Measurements from ENCODE around the gene MGA.

The MGA gene

GRCh38 chr15:41660235-41661077 is at the start of gene MGA:
Gene MGA, plus strand, starts transcription at chr15:41660405.
- Histone ChIP-seq H3K4me1 (ENCODE audit: control insufficient read depth, insufficient read depth, low read length) (no peaks in the 10 kb centered on the region), H3K27ac (ENCODE audit: low read length) (no peak within 1 kb of the TSS), H3K27me3 (ENCODE audit: control insufficient read depth, insufficient read depth, low read length) (no peaks in the 10 kb centered on the region; the same call in 1 of the 2 replicates), H3K36me3 (ENCODE audit: control insufficient read depth, insufficient read depth, low read length) (no peaks in the 10 kb centered on the region), H3K4me3 (ENCODE audit: low read length) (peak within 1 kb of the TSS; percentile 41; the same call in 1 of the 2 replicates), H3K9me3 (ENCODE audit: control insufficient read depth, insufficient read depth, low read length) (no peaks in the 10 kb centered on the region)
- no CpG with 5 or more reads among the region's 93 CpGs for WGBS (ENCODE audit: insufficient coverage, insufficient read length)
- peak; percentile 86 for DNase-seq (ENCODE audit: low read depth, low spot score)

- Histone ChIP-seq H3K4me1 (ENCODE audit: control insufficient read depth, insufficient read depth, low read length) (no peaks in the 10 kb centered on the region), H3K27ac (ENCODE audit: low read length) (no peak overlapping the region), H3K27me3 (ENCODE audit: control insufficient read depth, insufficient read depth, low read length) (no peaks in the 10 kb centered on the region), H3K9me3 (ENCODE audit: control insufficient read depth, insufficient read depth, low read length) (peaks cover 2% of the 10 kb centered on the region; the same call in 1 of the 2 replicates), H3K4me3 (ENCODE audit: low read length) (peak overlapping the region; percentile 40; the same call in 1 of the 2 replicates), H3K36me3 (ENCODE audit: control insufficient read depth, insufficient read depth, low read length) (no peaks in the 10 kb centered on the region)
- no peak for DNase-seq (ENCODE audit: low read depth, low spot score)
- WGBS (ENCODE audit: insufficient coverage, insufficient read length) = no CpG with 5 or more reads among the region's 18 CpGs
Observed at GRCh38 chr15:41620536-41621199, 39.5 kb upstream of the MGA start.

GRCh38 chr15:41621200-41622193 is 38.7 kb upstream of the MGA start:
- Histone ChIP-seq H3K4me3 (ENCODE audit: low read length) (peak overlapping the region; percentile 40; the same call in 1 of the 2 replicates), H3K36me3 (ENCODE audit: control insufficient read depth, insufficient read depth, low read length) (no peaks in the 10 kb centered on the region), H3K27ac (ENCODE audit: low read length) (no peak overlapping the region), H3K27me3 (ENCODE audit: control insufficient read depth, insufficient read depth, low read length) (no peaks in the 10 kb centered on the region), H3K4me1 (ENCODE audit: control insufficient read depth, insufficient read depth, low read length) (no peaks in the 10 kb centered on the region), H3K9me3 (ENCODE audit: control insufficient read depth, insufficient read depth, low read length) (peaks cover 2% of the 10 kb centered on the region; the same call in 1 of the 2 replicates)
- no peak for DNase-seq (ENCODE audit: low read depth, low spot score)
- WGBS (ENCODE audit: insufficient coverage, insufficient read length) = no CpG with 5 or more reads among the region's 104 CpGs

GRCh38 chr15:41622901-41623300 is 37.3 kb upstream of the MGA start:
- H3K9me3 ChIP-seq (ENCODE audit: control insufficient read depth, insufficient read depth, low read length) = no peaks in the 10 kb centered on the region
- DNase-seq (ENCODE audit: low read depth, low spot score) = no peak
- WGBS (ENCODE audit: insufficient coverage, insufficient read length) = no CpG with 5 or more reads among the region's 4 CpGs

GRCh38 chr15:41627203-41627602 is 33.0 kb upstream of the MGA start:
- no peak for DNase-seq (ENCODE audit: low read depth, low spot score)
- Histone ChIP-seq H3K4me1 (ENCODE audit: control insufficient read depth, insufficient read depth, low read length) (peaks cover 4% of the 10 kb centered on the region), H3K36me3 (ENCODE audit: control insufficient read depth, insufficient read depth, low read length) (no peaks in the 10 kb centered on the region), H3K27ac (ENCODE audit: low read length) (no peak overlapping the region), H3K9me3 (ENCODE audit: control insufficient read depth, insufficient read depth, low read length) (no peaks in the 10 kb centered on the region), H3K27me3 (ENCODE audit: control insufficient read depth, insufficient read depth, low read length) (no peaks in the 10 kb centered on the region), H3K4me3 (ENCODE audit: low read length) (no peak overlapping the region)
- WGBS (ENCODE audit: insufficient coverage, insufficient read length) = no CpG with 5 or more reads among the region's 1 CpG

More at GRCh38 chr15:41622901-41623300, 37.3 kb upstream of the MGA start:
- H3K27me3 ChIP-seq (ENCODE audit: control insufficient read depth, insufficient read depth, low read length) = no peaks in the 10 kb centered on the region
- H3K4me1 ChIP-seq (ENCODE audit: control insufficient read depth, insufficient read depth, low read length) = no peaks in the 10 kb centered on the region
- no peaks in the 10 kb centered on the region for H3K36me3 ChIP-seq (ENCODE audit: control insufficient read depth, insufficient read depth, low read length)
- no peak overlapping the region for H3K4me3 ChIP-seq (ENCODE audit: low read length)
- no peak overlapping the region for H3K27ac ChIP-seq (ENCODE audit: low read length)

GRCh38 chr15:41629463-41629862 is 30.7 kb upstream of the MGA start:
- no peak overlapping the region for H3K4me3 ChIP-seq (ENCODE audit: low read length)
- WGBS (ENCODE audit: insufficient coverage, insufficient read length) = no CpG with 5 or more reads among the region's 4 CpGs

GRCh38 chr15:41629883-41630282 is 30.3 kb upstream of the MGA start:
- no peaks in the 10 kb centered on the region for H3K9me3 ChIP-seq (ENCODE audit: control insufficient read depth, insufficient read depth, low read length)
- no peak for DNase-seq (ENCODE audit: low read depth, low spot score)
- no CpG with 5 or more reads among the region's 5 CpGs for WGBS (ENCODE audit: insufficient coverage, insufficient read length)

More at GRCh38 chr15:41629463-41629862, 30.7 kb upstream of the MGA start:
- no peaks in the 10 kb centered on the region for H3K9me3 ChIP-seq (ENCODE audit: control insufficient read depth, insufficient read depth, low read length)
- no peak for DNase-seq (ENCODE audit: low read depth, low spot score)
- no peak overlapping the region for H3K27ac ChIP-seq (ENCODE audit: low read length)
- H3K4me1 ChIP-seq (ENCODE audit: control insufficient read depth, insufficient read depth, low read length) = peaks cover 7% of the 10 kb centered on the region
- no peaks in the 10 kb centered on the region for H3K27me3 ChIP-seq (ENCODE audit: control insufficient read depth, insufficient read depth, low read length)
- no peaks in the 10 kb centered on the region for H3K36me3 ChIP-seq (ENCODE audit: control insufficient read depth, insufficient read depth, low read length)

GRCh38 chr15:41630616-41631217 is 29.5 kb upstream of the MGA start:
- Histone ChIP-seq H3K9me3 (ENCODE audit: control insufficient read depth, insufficient read depth, low read length) (no peaks in the 10 kb centered on the region), H3K4me3 (ENCODE audit: low read length) (no peak overlapping the region), H3K4me1 (ENCODE audit: control insufficient read depth, insufficient read depth, low read length) (peaks cover 7% of the 10 kb centered on the region), H3K27me3 (ENCODE audit: control insufficient read depth, insufficient read depth, low read length) (no peaks in the 10 kb centered on the region), H3K27ac (ENCODE audit: low read length) (no peak overlapping the region), H3K36me3 (ENCODE audit: control insufficient read depth, insufficient read depth, low read length) (no peaks in the 10 kb centered on the region)
- DNase-seq (ENCODE audit: low read depth, low spot score) = no peak
- WGBS (ENCODE audit: insufficient coverage, insufficient read length) = no CpG with 5 or more reads among the region's 3 CpGs

More at GRCh38 chr15:41629883-41630282, 30.3 kb upstream of the MGA start:
- H3K36me3 ChIP-seq (ENCODE audit: control insufficient read depth, insufficient read depth, low read length) = no peaks in the 10 kb centered on the region
- H3K4me1 ChIP-seq (ENCODE audit: control insufficient read depth, insufficient read depth, low read length) = peaks cover 7% of the 10 kb centered on the region
- no peak overlapping the region for H3K4me3 ChIP-seq (ENCODE audit: low read length)
- H3K27me3 ChIP-seq (ENCODE audit: control insufficient read depth, insufficient read depth, low read length) = no peaks in the 10 kb centered on the region
- H3K27ac ChIP-seq (ENCODE audit: low read length) = no peak overlapping the region

- DNase-seq (ENCODE audit: low read depth, low spot score) = no peak
- Histone ChIP-seq H3K27me3 (ENCODE audit: control insufficient read depth, insufficient read depth, low read length) (no peaks in the 10 kb centered on the region), H3K4me1 (ENCODE audit: control insufficient read depth, insufficient read depth, low read length) (peaks cover 7% of the 10 kb centered on the region), H3K9me3 (ENCODE audit: control insufficient read depth, insufficient read depth, low read length) (no peaks in the 10 kb centered on the region), H3K4me3 (ENCODE audit: low read length) (no peak overlapping the region), H3K27ac (ENCODE audit: low read length) (no peak overlapping the region), H3K36me3 (ENCODE audit: control insufficient read depth, insufficient read depth, low read length) (no peaks in the 10 kb centered on the region)
- no CpG with 5 or more reads among the region's 3 CpGs for WGBS (ENCODE audit: insufficient coverage, insufficient read length)
Observed at GRCh38 chr15:41631880-41632470, 28.2 kb upstream of the MGA start.

All from iPS DF 6.9 (cell line).